SK-N-SH (cell line): ENCODE data around the gene GMPPA. TPM values are rescaled to one million over a fixed set of nuclear protein-coding genes. Genes with fewer than 3 reads are reported as not detected.
A peak's percentile ranks its signal among the peaks of the same experiment; 100 is the strongest.

Experiments used
- CTCF ChIA-PET: fragments of 300-600, 350-600 bp; formaldehyde crosslinking; extraction: SDS; loops from one replicate; lab custom pipeline; 2021; lab: Yijun Ruan, JAX
- POLR2A ChIA-PET: fragments of 350-600 bp; sonication (Branson Sonifier 250); formaldehyde crosslinking; extraction: SDS; loops from one replicate; lab custom pipeline; 2020; ENCODE audit warnings: antibody characterized with exemption, inconsistent platforms; lab: Yijun Ruan, JAX
- DNase-seq: peaks from one replicate; pipeline ENCODE4 v3.0.0; 2012
- H2AFZ ChIP-seq: fragments of 200-600 bp; sonication (generic); 2 replicates; pipeline ENCODE4 v1.8.1; 2016; ENCODE audit warnings: antibody characterized with exemption, mild to moderate bottlenecking, low read depth
- H3F3A ChIP-seq: fragments of 200-600 bp; sonication (generic); replicated peaks from 2 replicates; pipeline ENCODE3; 2016; ENCODE audit warnings: antibody characterized with exemption, mild to moderate bottlenecking; ENCODE audit not compliant: insufficient read depth
- H3K27ac ChIP-seq, 2 experiments: fragments of 200-500 bp in 1 of 2; fragments of 200-600 bp in 1 of 2; sonication (Bioruptor generic) in 1 of 2; sonication (generic), shearing (Covaris generic) in 1 of 2; 2 replicates each; pipeline versions ENCODE4 v1.5.1 to v1.6.1; 2014 to 2016; ENCODE audit warnings: low read depth in 2 of 2, inconsistent platforms in 1 of 2, low read length in 1 of 2, mild to moderate bottlenecking in 1 of 2, mixed read lengths in 1 of 2
- H3K27me3 ChIP-seq: fragments of 200-600 bp; sonication (generic), shearing (Covaris generic); 2 replicates; pipeline ENCODE4 v1.6.1; 2016; ENCODE audit warnings: mixed run types; ENCODE audit not compliant: insufficient read depth
- H3K36me3 ChIP-seq, 2 experiments: fragments of 200-500 bp in 1 of 2; fragments of 200-600 bp in 1 of 2; sonication (Bioruptor generic) in 1 of 2; sonication (generic) in 1 of 2; replicated peaks in 1 of 2; 2 replicates each; pipeline versions ENCODE3 to v1.5.1; 2014 to 2016; ENCODE audit warnings: low read length in 1 of 2, mild to moderate bottlenecking in 1 of 2; ENCODE audit not compliant: insufficient read depth in 2 of 2, control insufficient read depth in 1 of 2
- H3K4me1 ChIP-seq, 2 experiments: fragments of 200-500 bp in 1 of 2; fragments of 200-600 bp in 1 of 2; sonication (Bioruptor generic) in 1 of 2; sonication (generic), shearing (Covaris generic) in 1 of 2; 2 replicates each; pipeline versions ENCODE4 v1.5.1 to v1.6.1; 2014 to 2016; ENCODE audit warnings: low read depth in 1 of 2, low read length in 1 of 2, mixed run types in 1 of 2; ENCODE audit not compliant: insufficient read depth in 2 of 2, control insufficient read depth in 1 of 2
- H3K4me2 ChIP-seq: fragments of 200-600 bp; sonication (generic), shearing (Covaris generic); 2 replicates; pipeline ENCODE4 v1.6.1; 2017; ENCODE audit warnings: mixed run types
- H3K4me3 ChIP-seq, 2 experiments: fragments of 200-500 bp in 1 of 2; fragments of 200-600 bp in 1 of 2; sonication (Bioruptor generic) in 1 of 2; sonication (generic), shearing (Covaris generic) in 1 of 2; 2 replicates each; pipeline versions ENCODE4 v1.5.1 to v1.8.1; 2014 to 2016; ENCODE audit warnings: low read depth in 2 of 2, inconsistent platforms in 1 of 2, low read length in 1 of 2, mild to moderate bottlenecking in 1 of 2, mixed read lengths in 1 of 2, moderate library complexity in 1 of 2
- H3K79me2 ChIP-seq: fragments of 200-600 bp; sonication (generic); 2 replicates; pipeline ENCODE4 v1.8.1; 2017; ENCODE audit warnings: mild to moderate bottlenecking; ENCODE audit not compliant: insufficient read depth
- H3K9ac ChIP-seq: fragments of 200-600 bp; sonication (generic); 2 replicates; pipeline ENCODE4 v1.6.1; 2017; ENCODE audit warnings: mixed run types
- H3K9me2 ChIP-seq: fragments of 200-600 bp; sonication (generic); 2 replicates; pipeline ENCODE4 v1.6.1; 2017; ENCODE audit warnings: mixed run types
- H3K9me3 ChIP-seq: fragments of 200-600 bp; sonication (generic); 2 replicates; pipeline ENCODE4 v1.6.1; 2017; ENCODE audit warnings: mixed run types, mild to moderate bottlenecking, moderate library complexity
- H4K20me1 ChIP-seq: fragments of 200-600 bp; sonication (generic); 2 replicates; pipeline ENCODE4 v1.6.1; 2017; ENCODE audit warnings: mild to moderate bottlenecking, mixed run types; ENCODE audit not compliant: insufficient read depth
- CHD2 ChIP-seq: fragments of 150-350 bp; IDR thresholded peaks from 2 replicates; pipeline ENCODE4 v1.6.1; 2018; ENCODE audit warnings: low read length; ENCODE audit not compliant: partially characterized antibody
- FOSL2 ChIP-seq: IDR thresholded peaks from 2 replicates; pipeline ENCODE4 v1.4.0; 2012; ENCODE audit warnings: low read depth, mild to moderate bottlenecking, moderate library complexity, borderline replicate concordance
- MXI1 ChIP-seq: IDR thresholded peaks from 2 replicates; pipeline ENCODE4 v1.6.1; 2012; ENCODE audit warnings: mild to moderate bottlenecking, low read depth, low read length, improper control_type of control experiment
- NFIC ChIP-seq: IDR thresholded peaks from 2 replicates; pipeline ENCODE4 v1.4.0; 2012; ENCODE audit warnings: borderline replicate concordance
- NRF1 ChIP-seq: IDR thresholded peaks from 2 replicates; pipeline ENCODE4 v1.6.1; 2012; ENCODE audit warnings: low read depth, mild to moderate bottlenecking, low read length
- RAD21 ChIP-seq: IDR thresholded peaks from 2 replicates; pipeline ENCODE4 v1.6.1; 2012; ENCODE audit warnings: mild to moderate bottlenecking, low read length
- RFX5 ChIP-seq: IDR thresholded peaks from 2 replicates; pipeline ENCODE4 v1.6.1; 2012; ENCODE audit warnings: mild to moderate bottlenecking, improper control_type of control experiment, low read length
- RXRA ChIP-seq: IDR thresholded peaks from 2 replicates; pipeline ENCODE4 v1.4.0; 2012; ENCODE audit warnings: low read depth, mild to moderate bottlenecking, borderline replicate concordance
- SIN3A ChIP-seq: IDR thresholded peaks from 2 replicates; pipeline ENCODE4 v1.6.1; 2012; ENCODE audit warnings: low read depth, mild to moderate bottlenecking, low read length, moderate library complexity, borderline replicate concordance
- TAF1 ChIP-seq: IDR thresholded peaks from 2 replicates; pipeline ENCODE4 v1.6.1; 2012; ENCODE audit warnings: low read depth, mild to moderate bottlenecking, low read length, moderate library complexity, borderline replicate concordance
- ZBTB33 ChIP-seq: IDR thresholded peaks from 2 replicates; pipeline ENCODE4 v1.4.0; 2012; ENCODE audit warnings: low read depth, borderline replicate concordance
- WGBS: methylation state at CpG from one replicate; pipeline ENCODE4 v1.1.6; 2017; ENCODE audit warnings: low lambda C conversion rate; 5-methylcytosine and 5-hydroxymethylcytosine counted together
- polyA plus RNA-seq, 3 experiments: library from polyadenylated mRNA; depleted of rRNA; stranded (reverse); fragments of >200 nt; gene quantifications; 2 replicates each; pipeline ENCODE4 v1.2.3, GENCODE V29; 2012
- TF ChIP-seq, protein P1 (sequence below): fragments of 150-350 bp; IDR thresholded peaks from 2 replicates; pipeline ENCODE4 v1.6.1; 2016; ENCODE audit warnings: mild to moderate bottlenecking, low read depth, low read length
- TF ChIP-seq, protein P2 (sequence below): fragments of 150-350 bp; IDR thresholded peaks from 2 replicates; pipeline ENCODE4 v1.6.1; 2017; ENCODE audit warnings: antibody characterized with exemption, low read length, low read depth, borderline replicate concordance

The GMPPA gene
- polyA plus RNA-seq, 1 of the 3 experiments (the other 2 are of a cell fraction) = 61.3 TPM

- CTCF ChIA-PET = interaction anchor here (0.8 to 62.1 kb wide), 8 partner anchors 7 to 121 kb away, joined by 3 to 2824 read pairs (median 88); partner anchors contain the start of genes ASIC4, CHPF, GMPPA and TMEM198
- Histone ChIP-seq H3K9me3 (no peaks in the 10 kb centered on the region), H3K9me2 (no peaks in the 10 kb centered on the region), H3K27me3 (0 out of 2 replicates have a peak, but pooled peaks cover under 1% of the 10 kb centered on the region), H3K27ac (peak overlapping the region in 1 of 2 experiments; percentile 90; a peak in 2 of 4 replicates), H2AFZ (no peak overlapping the region), H3K4me3 (no peak overlapping the region), H3K4me1 (peaks cover 12 to 76% of the 10 kb centered on the region in 2 experiments; a peak in 2 of 4 replicates), H3K9ac (no peak overlapping the region), H3K79me2 (no peaks in the 10 kb centered on the region), H3K4me2 (no peak overlapping the region), H3F3A (no peaks in the 10 kb centered on the region), H3K36me3 (no peaks in the 10 kb centered on the region), H4K20me1 (no peaks in the 10 kb centered on the region)
- WGBS = 71% methylated on average over 40 of the region's 70 CpGs
- TF ChIP-seq ZBTB33 = no peak
- no peak for TF ChIP-seq FOSL2
- TF ChIP-seq RFX5 = no peak
- no peak for TF ChIP-seq NFIC
- no peak for TF ChIP-seq TAF1
- TF ChIP-seq RAD21 = no peak
- TF ChIP-seq MXI1 = no peak
- TF ChIP-seq RXRA = no peak
- no peak for TF ChIP-seq CHD2
- no peak for TF ChIP-seq SIN3A
- TF ChIP-seq NRF1 = no peak
- TF ChIP-seq, protein P1, sequence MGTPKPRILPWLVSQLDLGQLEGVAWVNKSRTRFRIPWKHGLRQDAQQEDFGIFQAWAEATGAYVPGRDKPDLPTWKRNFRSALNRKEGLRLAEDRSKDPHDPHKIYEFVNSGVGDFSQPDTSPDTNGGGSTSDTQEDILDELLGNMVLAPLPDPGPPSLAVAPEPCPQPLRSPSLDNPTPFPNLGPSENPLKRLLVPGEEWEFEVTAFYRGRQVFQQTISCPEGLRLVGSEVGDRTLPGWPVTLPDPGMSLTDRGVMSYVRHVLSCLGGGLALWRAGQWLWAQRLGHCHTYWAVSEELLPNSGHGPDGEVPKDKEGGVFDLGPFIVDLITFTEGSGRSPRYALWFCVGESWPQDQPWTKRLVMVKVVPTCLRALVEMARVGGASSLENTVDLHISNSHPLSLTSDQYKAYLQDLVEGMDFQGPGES = no peak
- TF ChIP-seq, protein P2, sequence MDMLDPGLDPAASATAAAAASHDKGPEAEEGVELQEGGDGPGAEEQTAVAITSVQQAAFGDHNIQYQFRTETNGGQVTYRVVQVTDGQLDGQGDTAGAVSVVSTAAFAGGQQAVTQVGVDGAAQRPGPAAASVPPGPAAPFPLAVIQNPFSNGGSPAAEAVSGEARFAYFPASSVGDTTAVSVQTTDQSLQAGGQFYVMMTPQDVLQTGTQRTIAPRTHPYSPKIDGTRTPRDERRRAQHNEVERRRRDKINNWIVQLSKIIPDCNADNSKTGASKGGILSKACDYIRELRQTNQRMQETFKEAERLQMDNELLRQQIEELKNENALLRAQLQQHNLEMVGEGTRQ = no peak
- no peak for DNase-seq
- POLR2A ChIA-PET = interaction anchor here (1.4 to 8.0 kb wide), 2 partner anchors 10 kb away, joined by 4 to 210 read pairs; partner anchors contain the start of gene ASIC4
Observed at GRCh38 chr2:219522111-219523030, 23.7 kb downstream of the GMPPA start.
